Hematopoietic multipotent progenitor cell treated with erythropoietin and hydrocortisone succinate and interleukin-3 and kit ligand, for 17 days (in vitro differentiated cells): ENCODE measurements around the gene SCYL3.

Experiments
- DNase-seq: peaks from one replicate; pipeline ENCODE4 v3.0.0-alpha.2; 2015; ENCODE audit warnings: low spot score

The SCYL3 gene

DNA sequence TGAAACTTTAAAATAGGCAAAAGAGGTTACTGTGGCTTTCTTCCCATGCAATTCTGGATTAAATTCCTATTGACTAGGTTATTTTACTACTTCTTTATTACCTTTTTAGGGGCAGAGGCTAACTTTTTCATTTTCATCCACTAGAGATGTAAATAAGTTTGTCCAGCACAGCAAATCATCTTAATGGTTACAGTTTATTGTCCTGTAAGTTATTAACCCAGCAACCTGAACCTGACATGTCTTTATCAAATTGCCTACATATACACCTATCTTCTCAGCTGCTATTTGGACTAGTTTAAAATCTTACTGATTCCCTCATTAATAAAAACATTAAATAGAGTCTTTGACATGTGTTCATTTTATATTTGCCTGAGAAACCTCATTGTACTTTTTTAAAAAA is 6.9 kb upstream of the SCYL3 start:
- no peak for DNase-seq

- DNase-seq = no peak
Measured at GRCh38 chr1:169899519-169900217, 6.0 kb upstream of the SCYL3 start.

GRCh38 chr1:169896013-169896412 is 2.3 kb upstream of the SCYL3 start:
- DNase-seq = no peak

- no peak for DNase-seq
Measured at GRCh38 chr1:169894424-169895145, 889 bp upstream of the SCYL3 start.

DNA sequence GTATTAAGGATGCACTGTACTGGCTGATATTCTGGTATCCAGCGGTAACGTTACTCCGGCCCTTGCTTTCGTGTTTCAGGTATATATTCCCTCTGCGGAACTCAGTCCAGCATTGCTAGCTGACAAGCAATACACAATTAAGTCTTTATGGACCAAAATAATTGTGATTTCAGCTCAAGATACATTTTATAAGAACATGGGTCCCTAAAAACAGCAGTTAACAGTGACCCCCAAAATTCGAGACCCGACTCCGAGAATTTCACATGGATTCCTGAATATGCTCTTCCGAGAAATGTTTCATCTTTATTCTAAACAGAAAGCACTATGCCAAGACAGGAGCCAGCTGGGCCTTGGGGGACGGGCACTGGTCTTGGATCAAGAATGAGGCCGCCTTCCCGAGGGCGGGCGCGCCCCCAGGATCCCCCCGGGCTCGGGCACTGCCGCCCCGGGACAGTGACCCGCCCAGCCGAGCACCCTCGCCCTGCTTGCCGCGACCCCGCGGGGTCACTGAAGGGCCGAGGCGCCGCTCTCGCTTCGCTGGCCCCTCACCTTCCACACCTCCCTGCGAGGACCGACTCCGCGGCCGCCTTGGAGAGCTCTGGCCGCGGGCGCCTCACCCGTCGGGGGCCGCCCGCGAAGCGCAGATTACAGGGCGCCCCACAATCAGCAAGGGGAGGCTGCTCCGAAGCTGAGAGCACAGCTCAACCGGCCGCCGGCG is 610 bp downstream of the SCYL3 start:
- peak; percentile 27 for DNase-seq

GRCh38 chr1:169892176-169892926 is 1.3 kb downstream of the SCYL3 start:
- no peak for DNase-seq

DNA sequence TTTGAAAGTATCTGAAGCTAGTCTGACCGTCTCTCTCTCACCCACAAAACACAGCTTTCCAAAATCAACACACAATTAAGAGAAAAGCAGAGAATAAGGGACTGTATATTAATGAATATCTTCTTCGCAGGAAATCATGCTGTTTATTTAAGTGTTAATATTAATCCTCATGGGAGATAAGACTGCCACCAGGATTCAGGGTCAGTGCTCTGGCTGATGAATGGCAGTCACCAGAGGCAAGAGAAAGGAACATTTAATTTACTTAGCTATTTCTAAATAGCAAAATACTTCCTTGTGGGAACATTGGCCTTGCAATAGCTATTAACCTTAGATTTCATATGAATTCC is 2.2 kb downstream of the SCYL3 start:
- no peak for DNase-seq

GRCh38 chr1:169890761-169891538 is 2.7 kb downstream of the SCYL3 start:
- no peak for DNase-seq

GRCh38 chr1:169889871-169890270 is 3.8 kb downstream of the SCYL3 start:
- DNase-seq = no peak

GRCh38 chr1:169886931-169887330 is 6.8 kb downstream of the SCYL3 start:
- no peak for DNase-seq

GRCh38 chr1:169886422-169886821 is 7.3 kb downstream of the SCYL3 start:
- no peak for DNase-seq

GRCh38 chr1:169885207-169885606 is 8.5 kb downstream of the SCYL3 start:
- DNase-seq = no peak

GRCh38 chr1:169884634-169885033 is 9.1 kb downstream of the SCYL3 start:
- no peak for DNase-seq

GRCh38 chr1:169882039-169882511 is 11.6 kb downstream of the SCYL3 start:
- DNase-seq = no peak

GRCh38 chr1:169879034-169879840 is 14.5 kb downstream of the SCYL3 start:
- no peak for DNase-seq

- DNase-seq = no peak
Measured at GRCh38 chr1:169878498-169878897, 15.2 kb downstream of the SCYL3 start.

- no peak for DNase-seq
Measured at GRCh38 chr1:169877800-169878491, 15.8 kb downstream of the SCYL3 start.

DNA sequence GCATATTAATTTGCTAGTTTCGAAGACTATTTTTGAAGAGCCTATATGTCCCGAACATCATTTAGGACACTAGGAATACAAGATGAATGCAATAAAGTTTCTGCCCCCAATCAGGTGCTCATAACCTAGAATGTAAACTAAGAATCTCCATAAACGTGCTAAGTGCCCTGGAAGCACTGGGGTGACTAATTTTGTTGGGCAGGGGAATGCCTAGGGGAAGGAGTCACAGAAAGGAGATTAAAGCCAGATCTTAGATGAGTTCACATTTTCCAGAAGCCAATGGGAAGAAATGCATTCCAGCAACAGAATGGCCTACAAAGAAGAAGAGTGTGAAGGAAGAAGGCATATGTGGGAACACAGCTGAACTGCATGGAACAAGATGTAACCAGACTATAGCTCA is 19.5 kb downstream of the SCYL3 start:
- DNase-seq = no peak

DNA sequence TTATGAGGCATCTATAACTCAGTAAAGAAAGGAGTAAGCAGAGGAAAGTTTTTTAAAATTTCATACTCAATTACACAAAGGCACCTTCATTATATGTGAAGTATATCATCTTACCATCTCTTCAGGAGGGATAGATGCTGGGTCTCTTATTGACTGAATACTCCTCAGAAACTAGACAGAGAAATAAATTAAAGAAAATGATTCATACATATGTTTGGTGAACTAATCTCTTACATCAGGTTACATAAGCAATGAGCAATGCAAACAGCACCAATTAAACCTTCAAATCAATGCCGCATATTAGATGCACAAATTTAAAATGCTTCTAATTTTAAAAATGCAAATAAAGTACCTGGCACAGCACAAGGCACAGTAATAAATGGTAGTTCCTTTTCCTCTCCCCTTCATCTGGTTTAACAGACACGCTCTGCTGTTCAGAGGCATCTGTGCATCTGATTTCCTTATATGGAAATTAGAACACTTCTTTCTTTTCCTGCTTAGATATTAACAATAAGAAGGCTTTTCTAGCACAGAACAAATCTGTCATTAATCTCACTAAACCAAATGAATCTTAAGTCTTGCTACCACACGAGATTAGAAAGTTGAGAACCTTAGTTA is 20.0 kb downstream of the SCYL3 start:
- no peak for DNase-seq

- no peak for DNase-seq
Measured at GRCh38 chr1:169872906-169873305, 20.8 kb downstream of the SCYL3 start.
